ENCODE measurements around the gene CPED1. TPM values are rescaled to one million over a fixed set of nuclear protein-coding genes. Genes with fewer than 3 reads are reported as not detected.

The CPED1 gene
- total RNA-seq, 5 donors from 2014 or later (not counting 1 experiment from before 2014, with no cell fraction given), result 0.73 to 1.4 (median 0.96) TPM; not detected in 2

DNA sequence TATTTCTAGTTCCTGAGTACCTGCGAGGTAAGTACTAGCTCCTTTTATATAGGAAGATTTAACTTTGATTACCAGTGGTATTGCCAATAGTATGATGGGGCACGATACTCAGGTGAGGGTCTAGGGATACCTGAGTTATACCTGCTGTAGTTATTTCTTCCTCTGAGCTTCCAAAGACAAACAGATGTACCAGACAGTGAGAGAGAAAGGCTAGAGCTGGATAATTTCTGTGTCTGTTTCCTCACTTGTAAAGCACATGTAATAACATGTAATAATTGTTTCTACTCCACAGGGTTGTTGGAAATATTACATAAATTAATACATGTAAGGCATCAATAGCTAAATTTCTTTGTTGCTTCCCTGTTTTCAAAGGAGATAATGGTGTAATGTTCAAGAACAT lies 53.7 kb downstream of the CPED1 start:
- H3K4me1 ChIP-seq (ENCODE audit: control insufficient read depth in 1 of 2, extremely low read depth in 1 of 2, insufficient read depth in 2 of 2, low read length in 2 of 2), result no peaks in the 10 kb centered on the region
- no CpG with 5 or more reads among the region's 2 CpGs for WGBS (ENCODE audit: insufficient coverage)
- CTCF ChIA-PET, result no interaction called here
- no peaks in the 10 kb centered on the region for H3K36me3 Mint-ChIP-seq
- H3K27me3 Mint-ChIP-seq, result peaks cover 1 to 9% of the 10 kb centered on the region in 2 donors
- no peaks in the 10 kb centered on the region for H3K9me3 Mint-ChIP-seq
- POLR2A ChIA-PET, result no interaction called here
- H3K9me3 ChIP-seq, result no peaks in the 10 kb centered on the region
- no peak overlapping the region for H3K27ac ChIP-seq (ENCODE audit: low read length)
- H3K4me3 ChIP-seq (ENCODE audit: control insufficient read depth in 1 of 2, extremely low read depth in 1 of 2, low read length in 1 of 2), result no peak overlapping the region
- no peaks in the 10 kb centered on the region for H3K27me3 ChIP-seq (replicated peaks in 1 of 2; ENCODE audit: control insufficient read depth in 2 of 2, extremely low read depth in 1 of 2, insufficient read depth in 2 of 2, low read length in 1 of 2)
- DNase-seq (no peak), ATAC-seq (replicated peaks in 1 of 4) (no peak)
- no peak overlapping the region for H3K27ac Mint-ChIP-seq
- no peaks in the 10 kb centered on the region for H3K36me3 ChIP-seq (ENCODE audit: control insufficient read depth in 2 of 2, extremely low read depth in 1 of 2, insufficient read depth in 1 of 2, low read length in 1 of 2)
- H3K4me1 Mint-ChIP-seq, result no peaks in the 10 kb centered on the region
- H3K4me3 Mint-ChIP-seq, result no peak overlapping the region

DNA sequence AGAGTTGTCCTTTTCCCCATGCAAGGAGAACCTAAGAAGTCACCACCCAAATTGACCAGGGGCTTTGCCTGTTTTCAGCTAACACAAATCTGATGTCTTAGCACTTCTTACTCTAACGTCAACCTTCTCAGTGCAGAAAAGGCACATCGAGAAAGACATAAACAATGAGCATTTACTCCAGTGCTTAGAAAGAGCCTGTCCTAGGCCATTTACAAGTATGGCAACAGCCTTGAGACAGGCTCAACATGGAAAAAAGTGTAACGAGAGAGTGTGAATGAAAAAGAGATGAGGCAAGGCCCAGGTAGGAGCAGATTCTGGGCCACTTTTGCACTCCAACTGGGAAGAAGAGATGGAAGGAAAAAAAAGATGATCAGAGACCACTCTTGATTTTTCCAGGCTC lies 54.4 kb downstream of the CPED1 start:
- H3K36me3 Mint-ChIP-seq, result no peaks in the 10 kb centered on the region
- Histone ChIP-seq H3K27ac (ENCODE audit: low read length) (no peak overlapping the region), H3K9me3 (no peaks in the 10 kb centered on the region), H3K36me3 (ENCODE audit: control insufficient read depth in 2 of 2, extremely low read depth in 1 of 2, insufficient read depth in 1 of 2, low read length in 1 of 2) (no peaks in the 10 kb centered on the region), H3K27me3 (replicated peaks in 1 of 2; ENCODE audit: control insufficient read depth in 2 of 2, extremely low read depth in 1 of 2, insufficient read depth in 2 of 2, low read length in 1 of 2) (peaks cover 0 to 2% of the 10 kb centered on the region in 2 experiments), H3K4me3 (ENCODE audit: control insufficient read depth in 1 of 2, extremely low read depth in 1 of 2, low read length in 1 of 2) (no peak overlapping the region), H3K4me1 (ENCODE audit: control insufficient read depth in 1 of 2, extremely low read depth in 1 of 2, insufficient read depth in 2 of 2, low read length in 2 of 2) (no peaks in the 10 kb centered on the region)
- no peak overlapping the region for H3K4me3 Mint-ChIP-seq
- DNase-seq, result no peak
- WGBS (ENCODE audit: insufficient coverage), result 90% methylated on average over 2 of the region's 3 CpGs
- H3K4me1 Mint-ChIP-seq, result no peaks in the 10 kb centered on the region
- no peak overlapping the region for H3K27ac Mint-ChIP-seq
- POLR2A ChIA-PET, result no interaction called here
- CTCF ChIA-PET, result no interaction called here
- peaks cover 0 to 2% (median 0%) of the 10 kb centered on the region in 3 donors for H3K9me3 Mint-ChIP-seq
- H3K27me3 Mint-ChIP-seq, result peaks cover 3 to 11% of the 10 kb centered on the region in 2 donors
- ATAC-seq (replicated peaks in 1 of 4), result no peak

DNA sequence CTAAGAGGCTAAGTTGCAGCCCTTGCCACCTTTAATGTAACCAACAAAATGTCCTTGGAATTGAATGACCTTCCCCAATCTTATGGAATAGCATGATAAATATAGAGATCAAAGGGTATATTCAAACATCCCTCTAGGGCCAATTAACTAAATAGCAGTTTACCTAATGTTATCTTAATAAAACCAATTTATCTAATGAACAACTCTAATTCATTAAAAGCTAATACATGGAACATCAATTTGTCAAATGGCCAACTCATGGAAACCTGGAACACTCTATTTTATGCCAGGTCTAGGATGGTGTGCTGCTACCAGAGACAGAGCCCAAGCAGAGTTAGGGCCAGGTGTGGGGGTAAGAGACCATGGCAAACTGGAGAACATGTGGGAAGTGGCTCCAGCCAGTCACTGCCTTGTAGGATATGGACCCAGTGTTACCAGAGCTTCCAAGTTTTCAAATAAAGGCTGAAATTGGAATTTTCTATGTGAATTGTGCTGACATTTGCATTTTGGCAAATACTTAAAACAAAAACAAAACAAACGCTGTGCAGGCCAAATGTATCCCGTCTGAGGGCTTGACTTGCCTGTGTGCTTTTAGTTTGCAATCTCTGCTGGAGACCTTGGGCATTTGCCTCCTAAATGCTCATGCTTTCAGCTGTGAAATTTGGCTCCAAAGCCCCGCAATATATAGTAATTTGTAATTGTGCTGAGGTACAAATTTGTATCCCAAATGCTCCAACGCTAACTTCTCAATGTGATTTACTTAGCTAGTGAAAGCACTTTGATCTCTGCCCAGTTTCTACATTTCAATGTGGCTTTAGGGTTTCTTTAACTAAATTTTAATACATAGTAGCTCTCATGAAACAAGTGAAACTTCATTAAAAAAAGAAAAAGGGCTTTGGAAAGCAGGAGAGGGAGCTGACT lies 55.1 kb downstream of the CPED1 start:
- no peak overlapping the region for H3K27ac ChIP-seq (ENCODE audit: low read length)
- H3K27me3 ChIP-seq (replicated peaks in 1 of 2; ENCODE audit: control insufficient read depth in 2 of 2, extremely low read depth in 1 of 2, insufficient read depth in 2 of 2, low read length in 1 of 2), result peaks cover 0 to 2% of the 10 kb centered on the region in 2 experiments
- no peaks in the 10 kb centered on the region for H3K4me1 ChIP-seq (ENCODE audit: control insufficient read depth in 1 of 2, extremely low read depth in 1 of 2, insufficient read depth in 2 of 2, low read length in 2 of 2)
- DNase-seq (no peak), ATAC-seq (replicated peaks in 1 of 4) (no peak)
- CTCF ChIA-PET, result interaction anchor here in 1 of 2 donors (0.9 kb wide), 1 partner anchor 55 kb away, joined by 3 read pairs; the partner anchor contains the start of gene CPED1
- Mint-ChIP-seq H3K4me1 (no peaks in the 10 kb centered on the region), H3K9me3 (peaks cover 0 to 4% (median 0%) of the 10 kb centered on the region in 3 donors), H3K36me3 (no peaks in the 10 kb centered on the region), H3K4me3 (no peak overlapping the region), H3K27me3 (peaks cover 6 to 14% of the 10 kb centered on the region in 2 donors), H3K27ac (no peak overlapping the region)
- POLR2A ChIA-PET, result no interaction called here
- H3K36me3 ChIP-seq (ENCODE audit: control insufficient read depth in 2 of 2, extremely low read depth in 1 of 2, insufficient read depth in 1 of 2, low read length in 1 of 2), result no peaks in the 10 kb centered on the region
- no peaks in the 10 kb centered on the region for H3K9me3 ChIP-seq
- H3K4me3 ChIP-seq (ENCODE audit: control insufficient read depth in 1 of 2, extremely low read depth in 1 of 2, low read length in 1 of 2), result no peak overlapping the region
- no CpG with 5 or more reads among the region's 4 CpGs for WGBS (ENCODE audit: insufficient coverage)

DNA sequence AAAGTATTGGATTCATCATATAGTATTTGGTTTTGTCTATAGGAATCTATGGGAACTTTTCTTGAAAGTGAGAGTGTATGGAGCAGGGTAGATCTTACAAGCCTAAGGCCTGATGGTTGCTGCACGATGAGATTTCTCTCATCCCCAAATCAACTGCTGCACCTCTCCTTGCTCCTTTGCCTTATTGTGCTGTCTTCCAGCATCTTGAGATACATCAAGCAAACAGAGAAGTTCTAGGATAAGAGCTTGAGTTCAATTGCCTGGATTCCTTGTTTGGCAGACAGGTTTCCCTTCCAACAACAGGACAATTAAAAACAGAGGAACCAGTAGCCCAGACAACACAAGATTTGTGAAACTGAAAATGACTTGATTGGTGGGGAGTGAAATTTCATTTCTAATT lies 56.6 kb downstream of the CPED1 start:
- no peak for ATAC-seq (replicated peaks in 1 of 4)
- no peak overlapping the region for H3K27ac Mint-ChIP-seq
- H3K4me1 ChIP-seq (ENCODE audit: control insufficient read depth in 1 of 2, extremely low read depth in 1 of 2, insufficient read depth in 2 of 2, low read length in 2 of 2), result no peaks in the 10 kb centered on the region

DNA sequence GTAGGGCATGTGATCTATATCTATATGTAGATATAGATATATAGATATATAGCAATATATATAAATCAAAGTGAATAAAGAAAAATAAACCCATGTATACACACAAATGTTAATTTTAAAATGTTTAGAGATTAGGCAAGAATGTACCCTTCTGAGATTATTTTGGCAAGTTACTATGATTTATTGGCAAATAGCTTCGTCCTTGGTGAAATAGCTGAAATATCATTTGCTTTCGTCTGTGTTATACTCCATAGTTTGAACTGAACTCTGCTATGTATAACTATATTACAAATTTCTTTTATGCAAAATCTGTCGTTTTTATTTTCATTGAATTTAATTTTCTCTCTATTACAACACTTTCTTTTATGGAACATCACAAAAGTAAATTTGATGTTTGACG lies 57.5 kb downstream of the CPED1 start:
- no peaks in the 10 kb centered on the region for H3K9me3 ChIP-seq
- POLR2A ChIA-PET, result no interaction called here
- Mint-ChIP-seq H3K36me3 (no peaks in the 10 kb centered on the region), H3K9me3 (peaks cover 0 to 4% (median 0%) of the 10 kb centered on the region in 3 donors), H3K27ac (no peak overlapping the region), H3K4me3 (no peak overlapping the region), H3K4me1 (no peaks in the 10 kb centered on the region), H3K27me3 (peaks cover 5 to 15% of the 10 kb centered on the region in 2 donors)
- no peaks in the 10 kb centered on the region for H3K4me1 ChIP-seq (ENCODE audit: control insufficient read depth in 1 of 2, extremely low read depth in 1 of 2, insufficient read depth in 2 of 2, low read length in 2 of 2)
- no CpG with 5 or more reads among the region's 4 CpGs for WGBS (ENCODE audit: insufficient coverage)
- DNase-seq (no peak), ATAC-seq (replicated peaks in 1 of 4) (no peak)
- no peak overlapping the region for H3K4me3 ChIP-seq (ENCODE audit: control insufficient read depth in 1 of 2, extremely low read depth in 1 of 2, low read length in 1 of 2)
- CTCF ChIA-PET, result no interaction called here
- no peaks in the 10 kb centered on the region for H3K36me3 ChIP-seq (ENCODE audit: control insufficient read depth in 2 of 2, extremely low read depth in 1 of 2, insufficient read depth in 1 of 2, low read length in 1 of 2)
- H3K27me3 ChIP-seq (replicated peaks in 1 of 2; ENCODE audit: control insufficient read depth in 2 of 2, extremely low read depth in 1 of 2, insufficient read depth in 2 of 2, low read length in 1 of 2), result peaks cover 0 to 4% of the 10 kb centered on the region in 2 experiments
- no peak overlapping the region for H3K27ac ChIP-seq (ENCODE audit: low read length)

More for the DNA sequence above, 56.6 kb downstream of the CPED1 start:
- Histone ChIP-seq H3K4me3 (ENCODE audit: control insufficient read depth in 1 of 2, extremely low read depth in 1 of 2, low read length in 1 of 2) (no peak overlapping the region), H3K27me3 (replicated peaks in 1 of 2; ENCODE audit: control insufficient read depth in 2 of 2, extremely low read depth in 1 of 2, insufficient read depth in 2 of 2, low read length in 1 of 2) (peaks cover 0 to 2% of the 10 kb centered on the region in 2 experiments), H3K9me3 (no peaks in the 10 kb centered on the region), H3K36me3 (ENCODE audit: control insufficient read depth in 2 of 2, extremely low read depth in 1 of 2, insufficient read depth in 1 of 2, low read length in 1 of 2) (no peaks in the 10 kb centered on the region), H3K27ac (ENCODE audit: low read length) (no peak overlapping the region)
- Mint-ChIP-seq H3K9me3 (peaks cover 0 to 4% (median 0%) of the 10 kb centered on the region in 3 donors), H3K36me3 (no peaks in the 10 kb centered on the region), H3K4me3 (no peak overlapping the region), H3K4me1 (no peaks in the 10 kb centered on the region), H3K27me3 (peaks cover 5 to 12% of the 10 kb centered on the region in 2 donors)
- WGBS (ENCODE audit: insufficient coverage), result no CpG with 5 or more reads among the region's 1 CpG
- ChIA-PET CTCF (no interaction called here), POLR2A (no interaction called here)
- no peak for DNase-seq

DNA sequence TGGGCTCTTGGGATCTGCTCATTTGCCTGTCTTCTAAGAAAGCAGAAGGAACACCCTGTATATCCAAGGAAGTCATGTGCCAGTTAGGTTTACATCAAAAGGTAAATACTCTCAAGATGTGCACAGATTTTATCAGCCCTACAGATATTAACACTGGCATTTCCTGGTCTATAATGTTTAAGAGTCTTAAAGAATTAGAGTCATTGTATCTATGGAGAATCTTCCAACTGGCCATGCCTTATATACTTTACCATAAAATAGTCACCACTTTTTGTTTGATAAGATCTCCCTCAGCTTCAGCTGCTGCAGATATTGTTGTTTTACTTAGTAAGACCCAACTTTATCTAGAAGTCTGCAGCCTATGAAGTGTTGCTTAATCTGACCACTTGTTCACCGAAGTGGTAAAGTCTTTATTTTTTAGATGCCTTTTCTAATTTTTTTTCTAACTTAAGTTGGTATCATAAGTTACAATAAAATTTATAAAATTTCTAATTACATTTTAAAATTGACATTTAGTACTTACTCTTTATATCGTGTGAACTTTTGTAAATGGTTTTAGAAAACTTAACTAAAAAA lies 58.5 kb downstream of the CPED1 start:
- H3K27me3 Mint-ChIP-seq, result peaks cover 5 to 15% of the 10 kb centered on the region in 2 donors
- H3K36me3 Mint-ChIP-seq, result no peaks in the 10 kb centered on the region
- no CpG with 5 or more reads among the region's 2 CpGs for WGBS (ENCODE audit: insufficient coverage)
- H3K9me3 Mint-ChIP-seq, result peaks cover 0 to 4% (median 0%) of the 10 kb centered on the region in 3 donors
- no peak overlapping the region for H3K4me3 Mint-ChIP-seq
- Histone ChIP-seq H3K36me3 (ENCODE audit: control insufficient read depth in 2 of 2, extremely low read depth in 1 of 2, insufficient read depth in 1 of 2, low read length in 1 of 2) (no peaks in the 10 kb centered on the region), H3K4me3 (ENCODE audit: control insufficient read depth in 1 of 2, extremely low read depth in 1 of 2, low read length in 1 of 2) (no peak overlapping the region), H3K4me1 (ENCODE audit: control insufficient read depth in 1 of 2, extremely low read depth in 1 of 2, insufficient read depth in 2 of 2, low read length in 2 of 2) (no peaks in the 10 kb centered on the region), H3K27me3 (replicated peaks in 1 of 2; ENCODE audit: control insufficient read depth in 2 of 2, extremely low read depth in 1 of 2, insufficient read depth in 2 of 2, low read length in 1 of 2) (peaks cover 0 to 4% of the 10 kb centered on the region in 2 experiments), H3K27ac (ENCODE audit: low read length) (no peak overlapping the region), H3K9me3 (no peaks in the 10 kb centered on the region)
- H3K27ac Mint-ChIP-seq, result no peak overlapping the region
- POLR2A ChIA-PET, result no interaction called here
- no peaks in the 10 kb centered on the region for H3K4me1 Mint-ChIP-seq
- no peak for DNase-seq
- ATAC-seq (replicated peaks in 1 of 4), result no peak
- CTCF ChIA-PET, result no interaction called here
